HG03460 (cell line): ENCODE data around the gene CACTIN.
"Not testable (repeated sequence)": the region's sequence is repeated elsewhere in the genome, so short reads cannot be mapped to it uniquely, and the experiment has no call there.

Source experiments
- ATAC-seq: cut with Tn5 transposase; IDR thresholded peaks from one replicate; pipeline ENCODE4 v1.9.1; 2021; ENCODE audit not compliant: unreplicated experiment

The CACTIN gene

GRCh38 chr19:3648037-3648905 lies 21.7 kb upstream of the CACTIN start:
- no peak for ATAC-seq

- not testable (repeated sequence) for ATAC-seq
These were observed 20.5 kb upstream of the CACTIN start for GRCh38 chr19:3647102-3647501.

GRCh38 chr19:3646336-3647092 lies 19.9 kb upstream of the CACTIN start:
- no peak for ATAC-seq

- ATAC-seq, result no peak
These were observed 19.1 kb upstream of the CACTIN start for GRCh38 chr19:3645726-3646125.

GRCh38 chr19:3645067-3645396 lies 18.4 kb upstream of the CACTIN start:
- no peak for ATAC-seq

GRCh38 chr19:3644351-3645066 lies 17.9 kb upstream of the CACTIN start:
- ATAC-seq, result no peak

GRCh38 chr19:3643674-3644313 lies 17.2 kb upstream of the CACTIN start:
- no peak for ATAC-seq

GRCh38 chr19:3642987-3643673 lies 16.5 kb upstream of the CACTIN start:
- no peak for ATAC-seq

- no peak for ATAC-seq
These were observed 15.7 kb upstream of the CACTIN start for GRCh38 chr19:3642296-3642695.

GRCh38 chr19:3641515-3642269 lies 15.1 kb upstream of the CACTIN start:
- ATAC-seq, result no peak

- no peak for ATAC-seq
These were observed 12.9 kb upstream of the CACTIN start for GRCh38 chr19:3639479-3639878.

GRCh38 chr19:3638208-3639193 lies 11.9 kb upstream of the CACTIN start:
- ATAC-seq, result no peak

- no peak for ATAC-seq
These were observed 11.0 kb upstream of the CACTIN start for GRCh38 chr19:3637621-3638020.

GRCh38 chr19:3636962-3637361 lies 10.4 kb upstream of the CACTIN start:
- ATAC-seq, result no peak

- ATAC-seq, result no peak
These were observed 9.9 kb upstream of the CACTIN start for GRCh38 chr19:3636506-3636905.

GRCh38 chr19:3634496-3635045 lies 8.0 kb upstream of the CACTIN start:
- ATAC-seq, result no peak

- ATAC-seq, result no peak
These were observed 7.0 kb upstream of the CACTIN start for GRCh38 chr19:3633559-3633988.
